CD14-positive monocyte (primary cell): ENCODE results near the gene CSRP1. TPM values are rescaled to one million over a fixed set of nuclear protein-coding genes. Genes with fewer than 3 reads are reported as not detected.

ENCODE experiments used
- DNase-seq, 3 donors: peaks; one replicate each; pipeline ENCODE4 v3.0.0-alpha.2; 2011 to 2022
- H2AFZ ChIP-seq: 2 replicates; pipeline ENCODE4 v1.6.0; 2012; ENCODE audit warnings: mild to moderate bottlenecking, low read depth, low read length, inconsistent platforms; ENCODE audit not compliant: insufficient read depth, poor library complexity, severe bottlenecking
- H3K27ac ChIP-seq, 2 donors: 1 replicate in 1 of 2; 2 replicates in 1 of 2; pipeline ENCODE4 v1.5.1; 2012 to 2013; ENCODE audit warnings: low read length in 2 of 2, control low read depth in 1 of 2, inconsistent platforms in 1 of 2, low read depth in 1 of 2, mild to moderate bottlenecking in 1 of 2
- H3K27me3 ChIP-seq, 2 donors: one replicate each; pipeline versions ENCODE4 v1.6.0 to v1.6.1; 2011 to 2013; ENCODE audit warnings: low read length in 2 of 2; ENCODE audit not compliant: control insufficient read depth in 2 of 2, insufficient read depth in 2 of 2
- H3K36me3 ChIP-seq, 2 donors: replicated peaks in 1 of 2; 1 replicate in 1 of 2; 2 replicates in 1 of 2; pipeline versions ENCODE4 v1.5.1 to v1.6.1; 2012 to 2013; ENCODE audit warnings: low read length in 2 of 2, control low read depth in 1 of 2, inconsistent platforms in 1 of 2, mild to moderate bottlenecking in 1 of 2; ENCODE audit not compliant: insufficient read depth in 2 of 2, control insufficient read depth in 1 of 2
- H3K4me1 ChIP-seq, 2 donors: 1 replicate in 1 of 2; 2 replicates in 1 of 2; pipeline versions ENCODE4 v1.5.1 to v1.6.1; 2012 to 2013; ENCODE audit warnings: low read length in 2 of 2, control low read depth in 1 of 2, inconsistent platforms in 1 of 2, mild to moderate bottlenecking in 1 of 2, moderate library complexity in 1 of 2; ENCODE audit not compliant: insufficient read depth in 2 of 2, control insufficient read depth in 1 of 2
- H3K4me2 ChIP-seq: replicated peaks from 2 replicates; pipeline ENCODE3; 2012; ENCODE audit warnings: low read length, moderate library complexity, mild to moderate bottlenecking; ENCODE audit not compliant: poor library complexity, severe bottlenecking; ENCODE audit errors: extremely low read depth
- H3K4me3 ChIP-seq, 3 experiments: fragments of 200-600 bp in 1 of 3; sonication (generic) in 1 of 3; replicated peaks in 1 of 3; 1 replicate in 2 of 3; 2 replicates in 1 of 3; pipeline ENCODE4 v1.5.1; 2011 to 2013; ENCODE audit warnings: low read length in 3 of 3, mild to moderate bottlenecking in 3 of 3, control low read depth in 2 of 3, low read depth in 2 of 3, inconsistent platforms in 1 of 3, moderate library complexity in 1 of 3
- H3K79me2 ChIP-seq: 2 replicates; pipeline ENCODE4 v1.6.0; 2012; ENCODE audit warnings: mild to moderate bottlenecking, control low read depth, inconsistent platforms, low read length, moderate library complexity; ENCODE audit not compliant: insufficient read depth
- H3K9ac ChIP-seq: 2 replicates; pipeline ENCODE4 v1.6.0; 2017; ENCODE audit warnings: low read length, mild to moderate bottlenecking; ENCODE audit not compliant: insufficient read depth, poor library complexity, severe bottlenecking
- H3K9me3 ChIP-seq, 2 donors: replicated peaks in 1 of 2; 1 replicate in 1 of 2; 2 replicates in 1 of 2; pipeline versions ENCODE4 v1.5.1 to v1.6.1; 2012 to 2013; ENCODE audit warnings: low read length in 2 of 2, control low read depth in 1 of 2; ENCODE audit not compliant: control insufficient read depth in 1 of 2, insufficient read depth in 1 of 2
- H4K20me1 ChIP-seq: 2 replicates; pipeline ENCODE4 v1.6.0; 2012; ENCODE audit warnings: mild to moderate bottlenecking, low read length, control low read depth, moderate library complexity; ENCODE audit not compliant: insufficient read depth
- H3K27ac Mint-ChIP-seq, 7 donors: one replicate each; pipeline ENCODE4 v1.8.0; 2020; ENCODE audit warnings: mild to moderate bottlenecking in 7 of 7, mixed read lengths in 7 of 7, moderate library complexity in 6 of 7, inconsistent platforms in 2 of 7
- H3K27me3 Mint-ChIP-seq, 3 donors: one replicate each; pipeline ENCODE4 v1.8.0; 2021 to 2022; ENCODE audit warnings: low read depth in 3 of 3, mild to moderate bottlenecking in 3 of 3, mixed read lengths in 3 of 3, moderate library complexity in 3 of 3, inconsistent platforms in 1 of 3
- H3K36me3 Mint-ChIP-seq, 2 donors: one replicate each; pipeline ENCODE4 v1.8.0; 2020; ENCODE audit warnings: mixed read lengths in 2 of 2, inconsistent platforms in 1 of 2, mild to moderate bottlenecking in 1 of 2
- H3K4me1 Mint-ChIP-seq: one replicate; pipeline ENCODE4 v1.8.0; 2020; ENCODE audit warnings: mild to moderate bottlenecking, mixed read lengths
- H3K4me3 Mint-ChIP-seq, 2 donors: one replicate each; pipeline ENCODE4 v1.8.0; 2020; ENCODE audit warnings: mild to moderate bottlenecking in 2 of 2, mixed read lengths in 2 of 2, moderate library complexity in 1 of 2
- H3K9me3 Mint-ChIP-seq, 7 donors: one replicate each; pipeline ENCODE4 v1.8.0; 2020 to 2022; ENCODE audit warnings: mixed read lengths in 7 of 7, mild to moderate bottlenecking in 6 of 7, moderate library complexity in 6 of 7, inconsistent platforms in 2 of 7
- CTCF ChIP-seq: fragments of 200-600 bp; IDR thresholded peaks from one replicate; pipeline ENCODE4 v1.8.0; 2022; ENCODE audit warnings: antibody characterized with exemption, mild to moderate bottlenecking
- WGBS: methylation state at CpG from one replicate; pipeline ENCODE4 v1.1.5; 2013; ENCODE audit warnings: missing lambda C conversion rate; ENCODE audit not compliant: insufficient coverage; 5-methylcytosine and 5-hydroxymethylcytosine counted together
- intact Hi-C, 2 donors: fragments of 100-400 bp; cut with micrococcal nuclease; formaldehyde crosslinking; loops; one replicate each; pipeline versions ENCODE4 v1.15.0 to v1.15.1; 2023
- polyA plus RNA-seq, 3 donors: library from polyadenylated mRNA; depleted of rRNA in 1 of 3; unstranded in 2 of 3; stranded (reverse) in 1 of 3; fragments of 300-500 nt in 2 of 3; fragments of >200 nt in 1 of 3; fragmentation: Illumina TruSeq in 2 of 3; gene quantifications; 1 replicate in 2 of 3; 2 replicates in 1 of 3; pipeline ENCODE4 v1.2.3, GENCODE V29; 2012 to 2021

CSRP1 gene
- polyA plus RNA-seq, 3 donors = 87.4 to 111 (median 98.8) TPM

GRCh38 chr1:201501144-201501543 is 5.8 kb downstream of the CSRP1 start:
- peaks cover 33% of the 10 kb centered on the region for H3K4me1 Mint-ChIP-seq
- Histone ChIP-seq H4K20me1 (peaks cover 86% of the 10 kb centered on the region), H3K36me3 (peaks cover 7 to 59% of the 10 kb centered on the region in 2 donors), H3K4me1 (peaks cover 17 to 19% of the 10 kb centered on the region in 2 donors), H3K79me2 (peaks cover 89% of the 10 kb centered on the region), H3K4me3 (no peak overlapping the region), H3K27ac (no peak overlapping the region), H3K27me3 (no peaks in the 10 kb centered on the region), H3K9me3 (no peaks in the 10 kb centered on the region), H3K4me2 (no peak overlapping the region), H3K9ac (no peak overlapping the region), H2AFZ (no peak overlapping the region)
- peak overlapping the region in 1 of 7 donors; percentile 33 for H3K27ac Mint-ChIP-seq
- H3K36me3 Mint-ChIP-seq = peaks cover 27 to 50% of the 10 kb centered on the region in 2 donors
- no peaks in the 10 kb centered on the region for H3K9me3 Mint-ChIP-seq
- intact Hi-C loops = no loop called here
- peaks cover 0 to 2% (median 0%) of the 10 kb centered on the region in 3 donors for H3K27me3 Mint-ChIP-seq
- no peak for DNase-seq
- H3K4me3 Mint-ChIP-seq = no peak overlapping the region
- WGBS = 96% methylated on average over 4 of the region's 8 CpGs
- TF ChIP-seq CTCF = no peak

GRCh38 chr1:201500670-201501120 is 6.2 kb downstream of the CSRP1 start:
- 96% methylated on average over 4 of the region's 4 CpGs for WGBS
- Mint-ChIP-seq H3K36me3 (peaks cover 31 to 55% of the 10 kb centered on the region in 2 donors), H3K27ac (peak overlapping the region in 2 of 7 donors; percentile 32 to 64), H3K9me3 (no peaks in the 10 kb centered on the region), H3K4me1 (peaks cover 28% of the 10 kb centered on the region), H3K4me3 (no peak overlapping the region), H3K27me3 (peaks cover 0 to 2% (median 2%) of the 10 kb centered on the region in 3 donors)
- H4K20me1 ChIP-seq = peaks cover 88% of the 10 kb centered on the region
- no peak for DNase-seq
- TF ChIP-seq CTCF = no peak
- no peak overlapping the region for H3K4me3 ChIP-seq
- intact Hi-C loops = no loop called here
- peaks cover 84% of the 10 kb centered on the region for H3K79me2 ChIP-seq
- peaks cover 12 to 14% of the 10 kb centered on the region in 2 donors for H3K4me1 ChIP-seq
- H2AFZ ChIP-seq = no peak overlapping the region
- peaks cover 11 to 63% of the 10 kb centered on the region in 2 donors for H3K36me3 ChIP-seq
- no peak overlapping the region for H3K9ac ChIP-seq
- no peaks in the 10 kb centered on the region for H3K27me3 ChIP-seq
- no peak overlapping the region for H3K27ac ChIP-seq
- H3K4me2 ChIP-seq = no peak overlapping the region
- H3K9me3 ChIP-seq = no peaks in the 10 kb centered on the region
